Right lobe of liver (tissue), 6 donors: ENCODE results near the gene RTN3. TPM values are rescaled to one million over a fixed set of nuclear protein-coding genes. Genes with fewer than 3 reads are reported as not detected.

ENCODE experiments used
- ATAC-seq, 4 donors: fragments of 200-7000 bp; cut with Tn5 transposase; one replicate each; pipeline ENCODE4 v1.9.1; 2020; ENCODE audit warnings: mild to moderate bottlenecking in 4 of 4, moderate library complexity in 4 of 4
- DNase-seq, 3 donors: peaks; one replicate each; pipeline ENCODE4 v3.0.0-alpha.2; 2020
- H3K27ac ChIP-seq, 3 donors: fragments of 200-600 bp; one replicate each; pipeline ENCODE4 v1.8.0; 2022
- H3K27me3 ChIP-seq, 2 donors: fragments of 200-600 bp; one replicate each; pipeline ENCODE4 v1.8.0; 2022
- H3K36me3 ChIP-seq, 4 donors: fragments of 200-600 bp; sonication (generic) in 1 of 4; one replicate each; pipeline versions ENCODE4 v1.5.1 to v1.8.0; 2017 to 2022; ENCODE audit warnings: control low read depth in 1 of 4
- H3K4me1 ChIP-seq, 4 donors: fragments of 200-600 bp; sonication (generic) in 1 of 4; one replicate each; pipeline versions ENCODE4 v1.5.1 to v1.8.0; 2017 to 2022; ENCODE audit warnings: control low read depth in 1 of 4
- H3K4me3 ChIP-seq, 3 donors: fragments of 200-600 bp; one replicate each; pipeline ENCODE4 v1.8.0; 2022
- H3K9me3 ChIP-seq, 4 donors: fragments of 200-600 bp; sonication (generic) in 1 of 4; one replicate each; pipeline versions ENCODE4 v1.5.1 to v1.8.0; 2017 to 2022; ENCODE audit warnings: control low read depth in 1 of 4
- POLR2A ChIP-seq: fragments of 450-650 bp; IDR thresholded peaks from one replicate; pipeline ENCODE4 v1.6.1; 2017; ENCODE audit warnings: antibody characterized with exemption, mild to moderate bottlenecking
- WGBS: methylation state at CpG from one replicate; pipeline ENCODE4 v1.1.6; 2018; ENCODE audit warnings: low coverage, low lambda C conversion rate; ENCODE audit not compliant: insufficient coverage; ENCODE audit errors: missing lambda C conversion rate; 5-methylcytosine and 5-hydroxymethylcytosine counted together
- intact Hi-C, 2 donors: fragments of 100-400 bp; cut with DNase I; formaldehyde crosslinking; loops; one replicate each; pipeline versions ENCODE4 v1.11.2 to v1.14.1; 2022
- total RNA-seq, 6 experiments: library from RNA; depleted of rRNA in 2 of 6; stranded (reverse); fragments of >200 nt in 2 of 6; fragmentation: NEBNext Ultra II Directional in 3 of 6; extraction: Animal tissue kit (Norgen Biotek cat#: 25700) in 3 of 6; gene quantifications; one replicate each; pipeline versions ENCODE4 v1.1.0 to v1.2.4, GENCODE V29; 2016 to 2023
- TF ChIP-seq, protein P1 (sequence below), 4 donors: fragments of 200-600 bp in 3 of 4; fragments of 450-650 bp in 1 of 4; IDR thresholded peaks; one replicate each; pipeline versions ENCODE4 v1.5.1 to v1.8.0; 2016 to 2022; ENCODE audit warnings: antibody characterized with exemption in 4 of 4, mild to moderate bottlenecking in 2 of 4
- donor health status: DM: no; HTN: yes; CAD: no.
- donor health status: DM: no; HTN: no; CAD: no.
- donor health status: DM: no; HTN: no; CAD: no.
- donor health status: DM: no; HTN: yes; CAD: no.
- donor health status: DM: no; HTN: yes; CAD: no.

RTN3 gene
- total RNA-seq, 6 experiments from 2014 or later, result 47.3 to 70.5 (median 52.9) TPM

- DNase-seq, result no peak
- H3K4me1 ChIP-seq, result no peaks in the 10 kb centered on the region
- ATAC-seq, result no peak
- H3K4me3 ChIP-seq, result no peak overlapping the region
- peaks cover 0 to 8% (median 0%) of the 10 kb centered on the region in 4 donors for H3K9me3 ChIP-seq
- H3K27me3 ChIP-seq, result no peaks in the 10 kb centered on the region
- no peak overlapping the region for H3K27ac ChIP-seq
- no peaks in the 10 kb centered on the region for H3K36me3 ChIP-seq
- intact Hi-C loops, result no loop called here
- TF ChIP-seq POLR2A, result no peak
- TF ChIP-seq, protein P1, sequence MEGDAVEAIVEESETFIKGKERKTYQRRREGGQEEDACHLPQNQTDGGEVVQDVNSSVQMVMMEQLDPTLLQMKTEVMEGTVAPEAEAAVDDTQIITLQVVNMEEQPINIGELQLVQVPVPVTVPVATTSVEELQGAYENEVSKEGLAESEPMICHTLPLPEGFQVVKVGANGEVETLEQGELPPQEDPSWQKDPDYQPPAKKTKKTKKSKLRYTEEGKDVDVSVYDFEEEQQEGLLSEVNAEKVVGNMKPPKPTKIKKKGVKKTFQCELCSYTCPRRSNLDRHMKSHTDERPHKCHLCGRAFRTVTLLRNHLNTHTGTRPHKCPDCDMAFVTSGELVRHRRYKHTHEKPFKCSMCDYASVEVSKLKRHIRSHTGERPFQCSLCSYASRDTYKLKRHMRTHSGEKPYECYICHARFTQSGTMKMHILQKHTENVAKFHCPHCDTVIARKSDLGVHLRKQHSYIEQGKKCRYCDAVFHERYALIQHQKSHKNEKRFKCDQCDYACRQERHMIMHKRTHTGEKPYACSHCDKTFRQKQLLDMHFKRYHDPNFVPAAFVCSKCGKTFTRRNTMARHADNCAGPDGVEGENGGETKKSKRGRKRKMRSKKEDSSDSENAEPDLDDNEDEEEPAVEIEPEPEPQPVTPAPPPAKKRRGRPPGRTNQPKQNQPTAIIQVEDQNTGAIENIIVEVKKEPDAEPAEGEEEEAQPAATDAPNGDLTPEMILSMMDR (IDR thresholded peaks at IDR 0.05), result no peak
These were observed 111.9 kb downstream of the RTN3 start for GRCh38 chr11:63793161-63793560.

GRCh38 chr11:63795066-63795465, 113.8 kb downstream of the RTN3 start:
- Histone ChIP-seq H3K4me1 (no peaks in the 10 kb centered on the region), H3K4me3 (no peak overlapping the region), H3K36me3 (no peaks in the 10 kb centered on the region), H3K27ac (no peak overlapping the region), H3K27me3 (no peaks in the 10 kb centered on the region), H3K9me3 (peaks cover 0 to 8% (median 0%) of the 10 kb centered on the region in 4 donors)
- TF ChIP-seq, protein P1 (IDR thresholded peaks at IDR 0.05), result no peak
- no peak for TF ChIP-seq POLR2A
- no peak for DNase-seq
- ATAC-seq, result no peak
- intact Hi-C loops, result no loop called here
- WGBS, result 78% methylated on average over 11 of the region's 11 CpGs

DNA sequence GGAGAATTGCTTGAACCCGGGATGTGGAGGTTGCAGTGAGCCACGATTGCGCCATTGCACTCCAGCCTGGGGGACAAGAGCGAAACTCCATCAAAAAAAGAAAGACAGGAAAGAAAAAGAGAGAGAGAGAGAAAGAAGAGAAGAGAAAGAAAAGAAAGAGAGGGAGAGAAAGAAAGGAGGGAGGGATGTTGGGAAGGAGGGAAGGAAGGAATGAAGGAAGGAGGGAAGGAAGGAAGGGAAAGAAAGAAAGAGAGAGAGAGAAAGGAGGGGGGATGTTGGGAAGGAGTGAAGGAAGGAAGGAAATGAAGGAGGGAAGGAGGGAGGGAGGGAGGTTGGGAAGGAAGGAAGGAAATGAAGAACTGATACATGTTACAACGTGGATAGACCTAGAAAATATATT, 119.6 kb downstream of the RTN3 start:
- intact Hi-C loops, result no loop called here

DNA sequence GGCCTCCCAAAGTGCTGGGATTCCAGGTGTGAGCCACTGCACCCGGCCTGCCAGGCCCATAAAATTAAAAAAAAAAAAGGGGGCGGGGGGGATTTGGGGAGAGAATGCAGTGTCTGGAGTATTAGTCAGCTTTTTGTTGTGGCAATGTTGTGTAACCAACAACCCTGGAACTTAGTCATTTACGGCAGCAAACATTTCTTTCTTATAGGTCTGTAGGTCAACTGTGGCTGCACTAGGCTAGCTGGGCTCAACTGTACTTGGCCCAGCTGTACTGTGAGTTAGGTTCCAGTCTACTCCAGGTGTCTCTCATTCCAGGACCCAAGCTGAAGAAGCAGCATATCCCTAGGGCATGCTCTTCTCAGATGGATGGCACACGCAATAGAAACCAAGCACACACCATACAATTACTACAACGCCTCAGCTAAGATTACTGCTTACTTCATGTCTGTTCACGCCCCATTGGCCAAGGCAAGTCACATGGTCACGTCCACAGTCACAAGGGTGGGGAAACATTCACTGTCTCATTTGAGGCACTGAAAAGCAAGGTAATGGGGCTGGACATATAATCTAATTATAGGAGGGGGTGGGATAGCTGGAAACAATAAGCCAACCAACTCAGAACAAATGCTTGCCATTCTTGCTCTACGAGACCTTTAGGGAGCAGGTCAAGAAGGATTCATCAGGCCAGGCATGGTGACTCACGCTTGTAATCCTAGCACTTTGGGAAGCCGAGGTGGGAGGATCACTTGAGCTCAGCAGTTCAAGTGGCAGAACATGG, 121.5 kb downstream of the RTN3 start:
- WGBS, result 91% methylated on average over 6 of the region's 10 CpGs
- no peaks in the 10 kb centered on the region for H3K9me3 ChIP-seq
- TF ChIP-seq, protein P1 (IDR thresholded peaks at IDR 0.05), result no peak
- no peak for TF ChIP-seq POLR2A
- no peaks in the 10 kb centered on the region for H3K4me1 ChIP-seq
- no peak for DNase-seq
- no peak overlapping the region for H3K27ac ChIP-seq
- no peaks in the 10 kb centered on the region for H3K27me3 ChIP-seq
- no peak overlapping the region for H3K4me3 ChIP-seq
- H3K36me3 ChIP-seq, result no peaks in the 10 kb centered on the region
- no peak for ATAC-seq
- intact Hi-C loops, result no loop called here

More for the DNA sequence above, 119.6 kb downstream of the RTN3 start:
- ATAC-seq (no peak), DNase-seq (no peak)
- Histone ChIP-seq H3K9me3 (no peaks in the 10 kb centered on the region), H3K27ac (no peak overlapping the region), H3K4me1 (no peaks in the 10 kb centered on the region), H3K27me3 (no peaks in the 10 kb centered on the region), H3K4me3 (no peak overlapping the region), H3K36me3 (no peaks in the 10 kb centered on the region)
- TF ChIP-seq, protein P1 (IDR thresholded peaks at IDR 0.05), result no peak
- no peak for TF ChIP-seq POLR2A
- 83% methylated on average over 5 of the region's 5 CpGs for WGBS
